ENCODE results near the gene HEG1.
A peak's percentile ranks its signal among the peaks of the same experiment; 100 is the strongest.

The HEG1 gene

GRCh38 chr3:125028657-125029056 is 27.1 kb downstream of the HEG1 start:
- H3K9me3 ChIP-seq (ENCODE audit: control insufficient read depth, low read length), result no peaks in the 10 kb centered on the region
- no peak overlapping the region for H3K4me3 ChIP-seq (ENCODE audit: low read length)
- H3K4me1 ChIP-seq (ENCODE audit: control insufficient read depth, insufficient read depth, low read length), result peaks cover 18% of the 10 kb centered on the region
- H3K9ac ChIP-seq (ENCODE audit: low read length), result no peak overlapping the region
- DNase-seq (ENCODE audit: low read depth), result no peak
- peaks cover 47% of the 10 kb centered on the region for H3K36me3 ChIP-seq (ENCODE audit: control insufficient read depth, insufficient read depth, low read length, severe bottlenecking)
- no peaks in the 10 kb centered on the region for H3K27me3 ChIP-seq (replicated peaks; ENCODE audit: control insufficient read depth, insufficient read depth, low read length)

DNA sequence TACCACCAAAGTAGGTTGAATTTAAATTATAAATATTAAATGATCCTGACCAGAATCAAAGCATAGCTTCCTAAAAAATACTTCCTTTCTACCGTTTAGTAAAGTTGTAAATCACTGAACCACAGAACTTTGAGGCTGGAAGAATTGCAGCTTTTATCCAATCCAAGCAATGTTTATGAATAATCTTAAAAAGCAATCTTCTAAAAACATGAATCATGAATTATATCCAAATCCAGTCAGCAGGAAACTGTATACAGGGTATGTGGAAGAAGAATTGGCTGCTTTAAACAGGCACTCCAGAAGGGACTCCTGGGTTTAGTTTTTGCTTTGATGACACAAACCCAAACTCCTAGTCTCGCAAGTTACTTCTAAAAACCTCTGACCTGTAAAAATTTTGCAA is 30.2 kb downstream of the HEG1 start:
- Histone ChIP-seq H3K36me3 (ENCODE audit: control insufficient read depth, insufficient read depth, low read length, severe bottlenecking) (peaks cover 58% of the 10 kb centered on the region), H3K9me3 (ENCODE audit: control insufficient read depth, low read length) (no peaks in the 10 kb centered on the region), H3K4me1 (ENCODE audit: control insufficient read depth, insufficient read depth, low read length) (peaks cover 18% of the 10 kb centered on the region), H3K4me3 (ENCODE audit: low read length) (no peak overlapping the region), H3K27me3 (replicated peaks; ENCODE audit: control insufficient read depth, insufficient read depth, low read length) (no peaks in the 10 kb centered on the region), H3K9ac (ENCODE audit: low read length) (no peak overlapping the region)
- DNase-seq (ENCODE audit: low read depth), result peak; percentile 55

GRCh38 chr3:125024817-125025216 is 31.0 kb downstream of the HEG1 start:
- Histone ChIP-seq H3K9ac (ENCODE audit: low read length) (no peak overlapping the region), H3K36me3 (ENCODE audit: control insufficient read depth, insufficient read depth, low read length, severe bottlenecking) (peaks cover 67% of the 10 kb centered on the region), H3K4me3 (ENCODE audit: low read length) (no peak overlapping the region), H3K9me3 (ENCODE audit: control insufficient read depth, low read length) (no peaks in the 10 kb centered on the region), H3K4me1 (ENCODE audit: control insufficient read depth, insufficient read depth, low read length) (peaks cover 18% of the 10 kb centered on the region), H3K27me3 (replicated peaks; ENCODE audit: control insufficient read depth, insufficient read depth, low read length) (no peaks in the 10 kb centered on the region)
- DNase-seq (ENCODE audit: low read depth), result peak; percentile 31

- Histone ChIP-seq H3K36me3 (ENCODE audit: control insufficient read depth, insufficient read depth, low read length, severe bottlenecking) (peaks cover 74% of the 10 kb centered on the region), H3K4me3 (ENCODE audit: low read length) (no peak overlapping the region), H3K4me1 (ENCODE audit: control insufficient read depth, insufficient read depth, low read length) (peaks cover 18% of the 10 kb centered on the region), H3K27me3 (replicated peaks; ENCODE audit: control insufficient read depth, insufficient read depth, low read length) (no peaks in the 10 kb centered on the region), H3K9me3 (ENCODE audit: control insufficient read depth, low read length) (no peaks in the 10 kb centered on the region), H3K9ac (ENCODE audit: low read length) (no peak overlapping the region)
- no peak for DNase-seq (ENCODE audit: low read depth)
Measured at GRCh38 chr3:125023833-125024555, 31.8 kb downstream of the HEG1 start.

GRCh38 chr3:125022206-125022605 is 33.6 kb downstream of the HEG1 start:
- Histone ChIP-seq H3K9ac (ENCODE audit: low read length) (no peak overlapping the region), H3K27me3 (replicated peaks; ENCODE audit: control insufficient read depth, insufficient read depth, low read length) (no peaks in the 10 kb centered on the region), H3K9me3 (ENCODE audit: control insufficient read depth, low read length) (no peaks in the 10 kb centered on the region), H3K4me1 (ENCODE audit: control insufficient read depth, insufficient read depth, low read length) (peaks cover 18% of the 10 kb centered on the region), H3K36me3 (ENCODE audit: control insufficient read depth, insufficient read depth, low read length, severe bottlenecking) (peaks cover 71% of the 10 kb centered on the region), H3K4me3 (ENCODE audit: low read length) (no peak overlapping the region)
- no peak for DNase-seq (ENCODE audit: low read depth)

DNA sequence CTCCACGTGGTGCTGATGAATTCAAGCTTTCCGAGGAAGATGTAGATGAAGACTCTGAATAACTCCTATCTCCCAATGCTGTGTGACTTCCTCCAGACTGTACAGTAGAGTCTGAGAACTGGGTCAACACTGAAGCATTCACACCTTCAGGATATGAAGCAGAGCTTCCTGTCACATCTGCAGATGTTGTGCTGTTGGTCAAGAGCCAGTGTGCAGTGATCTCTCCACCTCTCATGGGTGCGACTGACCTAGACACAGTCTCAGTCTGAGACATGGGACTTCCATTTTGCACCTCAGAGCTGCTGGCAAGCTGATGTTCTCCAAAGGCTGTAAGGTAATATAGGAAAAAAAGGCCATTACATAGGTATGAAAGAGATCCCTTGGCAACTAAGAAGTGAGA is 36.5 kb downstream of the HEG1 start:
- no peak for DNase-seq (ENCODE audit: low read depth)
- Histone ChIP-seq H3K36me3 (ENCODE audit: control insufficient read depth, insufficient read depth, low read length, severe bottlenecking) (peaks cover 69% of the 10 kb centered on the region), H3K4me1 (ENCODE audit: control insufficient read depth, insufficient read depth, low read length) (no peaks in the 10 kb centered on the region), H3K4me3 (ENCODE audit: low read length) (no peak overlapping the region), H3K9me3 (ENCODE audit: control insufficient read depth, low read length) (no peaks in the 10 kb centered on the region), H3K9ac (ENCODE audit: low read length) (no peak overlapping the region), H3K27me3 (replicated peaks; ENCODE audit: control insufficient read depth, insufficient read depth, low read length) (no peaks in the 10 kb centered on the region)

- Histone ChIP-seq H3K36me3 (ENCODE audit: control insufficient read depth, insufficient read depth, low read length, severe bottlenecking) (peaks cover 81% of the 10 kb centered on the region), H3K4me1 (ENCODE audit: control insufficient read depth, insufficient read depth, low read length) (peaks cover 3% of the 10 kb centered on the region), H3K4me3 (ENCODE audit: low read length) (no peak overlapping the region), H3K27me3 (replicated peaks; ENCODE audit: control insufficient read depth, insufficient read depth, low read length) (no peaks in the 10 kb centered on the region), H3K9ac (ENCODE audit: low read length) (no peak overlapping the region), H3K9me3 (ENCODE audit: control insufficient read depth, low read length) (no peaks in the 10 kb centered on the region)
- no peak for DNase-seq (ENCODE audit: low read depth)
Measured at GRCh38 chr3:125017406-125017805, 38.4 kb downstream of the HEG1 start.

DNA sequence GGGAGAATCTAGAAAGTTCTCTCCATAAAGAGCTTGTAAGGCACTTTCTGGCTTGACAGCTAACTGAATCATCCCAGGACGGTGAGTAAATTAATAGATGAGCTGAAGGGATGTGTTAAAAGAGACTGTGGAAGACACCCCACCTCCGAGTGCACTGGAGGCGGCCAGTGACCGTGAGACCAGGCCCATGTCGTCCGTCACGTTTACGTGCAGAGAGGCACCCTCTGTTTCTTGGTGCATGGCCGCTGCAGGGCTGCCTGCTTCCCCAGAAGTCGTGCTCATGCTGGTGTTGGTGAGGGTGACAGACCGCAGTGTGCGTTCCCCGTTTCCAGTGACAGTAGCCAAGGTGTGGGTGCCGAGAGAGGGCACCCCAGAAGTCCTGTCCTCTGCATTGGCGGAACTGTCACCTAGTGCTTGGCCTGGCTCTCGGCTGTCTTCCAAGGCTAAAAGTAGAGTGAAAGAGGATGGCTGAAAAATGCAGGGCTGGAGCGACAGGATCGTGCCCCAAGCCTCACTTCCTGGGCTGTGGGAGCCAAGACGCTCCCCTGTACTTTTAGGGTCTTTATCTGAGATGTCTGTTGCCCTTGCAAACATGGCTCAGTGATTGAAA is 41.1 kb downstream of the HEG1 start:
- Histone ChIP-seq H3K9ac (ENCODE audit: low read length) (no peak overlapping the region), H3K4me1 (ENCODE audit: control insufficient read depth, insufficient read depth, low read length) (peaks cover 10% of the 10 kb centered on the region), H3K9me3 (ENCODE audit: control insufficient read depth, low read length) (no peaks in the 10 kb centered on the region), H3K27me3 (replicated peaks; ENCODE audit: control insufficient read depth, insufficient read depth, low read length) (no peaks in the 10 kb centered on the region), H3K4me3 (ENCODE audit: low read length) (no peak overlapping the region), H3K36me3 (ENCODE audit: control insufficient read depth, insufficient read depth, low read length, severe bottlenecking) (peaks cover 88% of the 10 kb centered on the region)
- no peak for DNase-seq (ENCODE audit: low read depth)

- Histone ChIP-seq H3K36me3 (ENCODE audit: control insufficient read depth, insufficient read depth, low read length, severe bottlenecking) (peaks cover 89% of the 10 kb centered on the region), H3K9me3 (ENCODE audit: control insufficient read depth, low read length) (no peaks in the 10 kb centered on the region), H3K4me1 (ENCODE audit: control insufficient read depth, insufficient read depth, low read length) (peaks cover 10% of the 10 kb centered on the region), H3K27me3 (replicated peaks; ENCODE audit: control insufficient read depth, insufficient read depth, low read length) (no peaks in the 10 kb centered on the region), H3K4me3 (ENCODE audit: low read length) (no peak overlapping the region), H3K9ac (ENCODE audit: low read length) (no peak overlapping the region)
- no peak for DNase-seq (ENCODE audit: low read depth)
Measured at GRCh38 chr3:125013095-125013494, 42.7 kb downstream of the HEG1 start.

GRCh38 chr3:125011941-125012340 is 43.9 kb downstream of the HEG1 start:
- no peaks in the 10 kb centered on the region for H3K27me3 ChIP-seq (replicated peaks; ENCODE audit: control insufficient read depth, insufficient read depth, low read length)
- H3K4me3 ChIP-seq (ENCODE audit: low read length), result no peak overlapping the region
- no peaks in the 10 kb centered on the region for H3K9me3 ChIP-seq (ENCODE audit: control insufficient read depth, low read length)
- H3K36me3 ChIP-seq (ENCODE audit: control insufficient read depth, insufficient read depth, low read length, severe bottlenecking), result peaks cover 92% of the 10 kb centered on the region
- no peak for DNase-seq (ENCODE audit: low read depth)
- H3K4me1 ChIP-seq (ENCODE audit: control insufficient read depth, insufficient read depth, low read length), result peaks cover 10% of the 10 kb centered on the region
- no peak overlapping the region for H3K9ac ChIP-seq (ENCODE audit: low read length)

GRCh38 chr3:125010393-125010792 is 45.4 kb downstream of the HEG1 start:
- Histone ChIP-seq H3K36me3 (ENCODE audit: control insufficient read depth, insufficient read depth, low read length, severe bottlenecking) (peaks cover 94% of the 10 kb centered on the region), H3K27me3 (replicated peaks; ENCODE audit: control insufficient read depth, insufficient read depth, low read length) (no peaks in the 10 kb centered on the region), H3K9ac (ENCODE audit: low read length) (no peak overlapping the region), H3K4me3 (ENCODE audit: low read length) (no peak overlapping the region), H3K4me1 (ENCODE audit: control insufficient read depth, insufficient read depth, low read length) (peaks cover 15% of the 10 kb centered on the region), H3K9me3 (ENCODE audit: control insufficient read depth, low read length) (no peaks in the 10 kb centered on the region)
- DNase-seq (ENCODE audit: low read depth), result no peak

Measured in adipocyte (in vitro differentiated cells).